Myocyte (in vitro differentiated cells): ENCODE data around the gene ANKRD30BL. TPM values are rescaled to one million over a fixed set of nuclear protein-coding genes. Genes with fewer than 3 reads are reported as not detected.
A peak's percentile ranks its signal among the peaks of the same experiment; 100 is the strongest.
"Not testable (repeated sequence)": the region's sequence is repeated elsewhere in the genome, so short reads cannot be mapped to it uniquely, and the experiment has no call there.

Experiments
- DNase-seq: peaks from one replicate; pipeline ENCODE4 v3.0.0-alpha.2; 2012; ENCODE audit warnings: low read depth
- polyA plus RNA-seq: library from polyadenylated mRNA; unstranded; fragments of >200 nt; gene quantifications from one replicate; pipeline ENCODE4 v1.2.1, GENCODE V29; 2012; ENCODE audit warnings: missing spikeins
- total RNA-seq: library from RNA; depleted of rRNA; stranded (reverse); fragments of >200 nt; gene quantifications from 2 replicates; pipeline ENCODE4 v1.2.3, GENCODE V29; 2014

The ANKRD30BL gene
- total RNA-seq = not detected in 2 replicates
- not detected for polyA plus RNA-seq

DNA sequence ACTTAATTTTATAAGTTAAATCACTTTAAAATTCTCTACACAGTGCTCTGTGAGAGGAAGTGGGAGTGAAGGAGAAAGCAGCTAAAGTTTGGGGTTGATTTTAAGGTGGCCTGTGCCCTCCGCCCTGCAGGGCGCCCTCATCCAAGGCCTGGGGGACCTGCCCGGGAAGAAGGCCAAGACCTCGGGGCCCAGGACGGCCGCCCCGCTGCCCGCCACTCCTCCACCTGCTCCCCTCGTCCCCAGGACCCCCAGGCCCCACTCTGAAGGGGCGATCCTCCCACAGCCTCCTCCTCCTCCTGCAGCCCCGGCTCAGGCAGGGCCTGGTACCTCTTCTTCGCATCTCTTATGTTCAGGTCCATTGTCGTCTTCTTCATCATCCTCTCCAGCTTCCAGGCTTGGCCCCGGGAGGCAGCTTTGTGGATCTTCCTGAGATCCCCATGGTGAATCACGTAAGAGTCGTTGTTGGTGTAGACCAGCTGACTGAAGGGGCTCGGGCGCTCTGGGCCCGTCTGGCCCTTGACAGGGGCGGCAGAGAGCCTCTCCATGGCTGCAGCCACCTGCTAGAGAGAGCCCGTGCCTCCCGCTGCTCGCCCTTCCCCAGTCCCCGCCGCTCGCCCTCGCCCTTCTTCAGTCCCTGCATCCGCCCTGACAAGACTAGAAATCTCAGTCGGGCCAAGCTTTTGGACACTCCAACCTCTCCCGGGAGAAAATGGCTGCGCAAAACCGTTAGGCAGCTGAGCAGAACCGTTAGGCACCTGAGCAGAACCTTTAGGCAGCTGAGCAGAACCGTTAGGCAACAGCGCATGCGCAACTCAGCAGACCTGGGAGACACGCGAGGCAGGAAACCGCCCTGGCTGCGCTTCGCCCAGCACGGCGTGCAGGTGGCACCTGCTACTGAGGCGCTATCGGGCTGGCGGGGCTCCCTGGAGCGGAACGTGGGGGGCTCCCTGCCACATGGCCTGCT lies at the start of gene ANKRD30BL:
TSS of gene ANKRD30BL (minus strand) at position 792 of the 964 bp plus-strand sequence. CDS start at position 545, 247 bp downstream.
- DNase-seq = not testable (repeated sequence)

GRCh38 chr2:132202866-132203265 lies 41.1 kb upstream of the ANKRD30BL start:
- DNase-seq = not testable (repeated sequence)

DNA sequence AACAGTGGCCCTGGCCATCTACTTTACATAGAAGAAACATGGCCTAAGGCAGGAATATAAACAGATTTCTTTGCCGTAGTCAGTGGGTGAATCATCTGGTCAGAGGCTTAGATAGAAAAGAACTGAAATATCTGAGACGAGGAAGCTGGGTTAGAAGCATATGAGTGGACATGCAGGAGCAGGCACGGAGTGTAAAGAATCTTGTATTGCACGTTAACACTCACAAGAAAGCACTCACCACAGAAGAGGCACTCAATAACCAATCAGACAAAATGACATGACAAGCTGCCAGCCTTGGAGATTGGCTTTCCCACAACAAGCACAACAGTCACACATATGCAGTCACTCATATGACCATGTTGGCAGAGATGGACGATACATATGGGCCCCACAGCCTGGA lies 31.1 kb upstream of the ANKRD30BL start:
- DNase-seq = not testable (repeated sequence)

DNA sequence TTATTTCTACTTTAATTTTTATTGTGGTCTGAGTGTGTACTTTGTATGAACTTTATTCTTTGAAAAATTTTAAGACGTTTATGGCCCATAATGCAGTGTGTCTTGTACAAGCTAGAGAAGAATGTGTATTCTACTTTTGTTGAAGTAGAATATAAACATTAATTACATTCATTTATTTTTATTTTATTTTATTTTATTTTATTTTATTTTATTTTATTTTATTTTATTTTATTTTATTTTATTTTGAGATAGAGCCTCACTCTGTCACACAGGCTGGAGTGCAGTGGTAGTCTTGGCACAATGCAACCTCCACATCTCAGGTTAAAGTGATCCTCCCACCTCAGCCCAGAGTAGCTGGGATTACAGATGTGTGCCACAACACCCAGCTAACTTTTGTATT lies 5.3 kb upstream of the ANKRD30BL start:
- DNase-seq = not testable (repeated sequence)

DNA sequence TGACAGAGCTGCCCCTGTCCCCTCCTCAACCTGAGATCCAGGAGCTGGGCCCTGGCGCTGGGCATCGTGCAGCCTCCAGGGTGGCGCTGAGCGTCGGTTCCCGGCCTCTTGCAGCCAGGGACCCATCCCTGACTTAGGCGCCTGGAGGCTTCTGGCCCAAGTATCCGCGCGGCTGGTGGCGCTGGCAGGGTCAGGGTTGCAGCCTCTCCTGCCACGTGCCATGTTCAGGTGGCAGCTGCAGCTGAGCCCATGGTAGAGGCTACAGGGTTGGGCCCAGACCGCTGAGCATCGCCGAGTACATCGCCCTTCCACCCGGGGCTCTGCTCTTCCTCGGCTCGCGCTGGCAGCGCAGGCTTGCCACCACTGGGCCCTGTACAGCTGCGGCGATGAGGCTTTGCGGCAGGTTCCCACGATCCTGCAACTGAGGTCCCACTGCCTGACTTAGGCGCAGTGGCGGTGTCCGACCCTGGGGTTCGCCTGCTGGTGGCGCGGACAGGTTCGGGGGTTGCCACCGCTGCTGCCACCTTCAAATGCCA lies 441 bp upstream of the ANKRD30BL start:
- DNase-seq = not testable (repeated sequence)

DNA sequence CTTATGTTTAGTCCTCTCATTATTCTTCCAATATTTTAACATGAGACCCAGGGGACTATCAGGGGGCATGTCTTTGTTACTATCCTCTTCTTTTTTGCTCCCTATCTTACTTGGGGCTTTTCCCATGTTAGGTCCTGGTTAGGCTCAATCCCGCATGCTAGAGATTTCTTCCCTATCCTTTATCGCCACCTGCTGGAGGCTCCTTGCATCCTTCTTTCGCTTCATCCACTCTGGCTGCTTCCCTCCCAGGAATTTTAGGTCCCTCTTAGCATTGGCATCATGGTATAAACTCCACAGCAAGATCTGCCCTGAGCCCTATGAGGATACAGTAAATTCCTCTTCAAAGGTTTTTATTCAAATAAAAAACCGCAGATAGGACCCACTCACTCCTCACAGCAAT lies 15.0 kb downstream of the ANKRD30BL start:
- DNase-seq = peak; percentile 73
